Mucosa of stomach (tissue), 1 donor: Measurements from ENCODE around the gene CDC25A.
A peak's percentile ranks its signal among the peaks of the same experiment; 100 is the strongest.

ENCODE experiments used
- H3K27me3 ChIP-seq: one replicate; pipeline ENCODE4 v1.7.0; 2013; ENCODE audit warnings: mild to moderate bottlenecking, low read length; ENCODE audit not compliant: control insufficient read depth, insufficient read depth
- H3K36me3 ChIP-seq: one replicate; pipeline ENCODE4 v1.7.0; 2013; ENCODE audit warnings: low read length; ENCODE audit not compliant: control insufficient read depth, insufficient read depth
- H3K4me1 ChIP-seq: one replicate; pipeline ENCODE4 v1.7.0; 2013; ENCODE audit warnings: mild to moderate bottlenecking, low read length; ENCODE audit not compliant: control insufficient read depth, insufficient read depth
- H3K4me3 ChIP-seq: one replicate; pipeline ENCODE4 v1.7.0; 2013; ENCODE audit warnings: low read length
- H3K9ac ChIP-seq: one replicate; pipeline ENCODE4 v1.7.0; 2013; ENCODE audit warnings: mild to moderate bottlenecking, low read length, moderate library complexity
- H3K9me3 ChIP-seq: one replicate; pipeline ENCODE4 v1.7.0; 2013; ENCODE audit warnings: mild to moderate bottlenecking, low read length, moderate library complexity; ENCODE audit not compliant: control insufficient read depth
- donor health status: Pancreatic carcinoma.

CDC25A gene

DNA sequence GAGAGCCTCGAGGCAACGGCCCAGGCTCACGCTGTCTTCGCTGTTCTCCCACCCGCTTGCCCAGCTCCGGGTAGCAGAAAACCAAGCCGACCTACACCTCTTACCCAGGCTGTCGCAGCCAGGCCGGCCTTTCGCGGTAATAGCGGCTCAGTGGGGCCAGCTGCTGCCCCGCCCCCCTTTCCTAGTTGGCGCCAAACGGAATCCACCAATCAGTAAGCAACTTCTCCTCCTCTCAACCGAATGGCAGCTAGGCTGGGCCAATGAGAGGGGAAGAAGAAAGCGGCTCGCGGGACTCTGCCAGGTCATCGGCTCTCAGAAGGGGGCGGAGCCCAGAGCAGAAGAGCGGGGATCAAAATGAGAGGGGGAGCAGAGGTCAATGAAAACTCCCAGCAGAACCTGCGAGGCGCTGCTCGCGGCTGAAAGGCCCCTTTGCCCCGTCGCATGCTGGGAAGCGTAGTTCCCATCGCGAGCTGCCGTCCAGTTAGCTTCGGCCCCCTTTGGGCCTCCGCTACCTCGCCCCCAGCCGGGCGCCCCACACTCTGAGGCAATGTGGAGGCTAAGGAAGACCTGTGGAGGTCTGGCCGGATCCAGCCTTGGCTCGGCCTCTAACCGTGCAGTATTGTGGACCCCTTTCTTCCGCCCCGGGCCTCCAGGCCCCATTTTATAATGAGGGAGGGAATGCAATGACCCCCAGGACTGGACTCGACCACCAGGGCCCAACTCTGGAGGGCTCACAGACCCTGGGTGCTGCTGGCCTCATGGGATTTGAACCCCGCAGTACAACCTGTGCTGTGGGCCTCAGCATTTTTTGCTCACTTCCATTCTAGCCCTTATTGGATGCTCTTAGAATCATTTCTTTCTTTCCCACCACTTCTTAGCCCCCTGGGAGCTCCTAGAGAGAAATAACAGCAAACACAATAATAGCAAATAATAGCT is at the start of gene CDC25A:
CDC25A (minus strand) TSS at position 152 of the 936 bp plus-strand sequence. CDS start 470 bp downstream, outside the sequence.
- H3K4me3 ChIP-seq: peak within 1 kb of the TSS; percentile 63
- H3K9ac ChIP-seq: peak within 1 kb of the TSS; percentile 60
- no peaks in the 10 kb centered on the region for H3K27me3 ChIP-seq
- no peaks in the 10 kb centered on the region for H3K36me3 ChIP-seq
- H3K9me3 ChIP-seq: no peaks in the 10 kb centered on the region
- peaks cover 9% of the 10 kb centered on the region for H3K4me1 ChIP-seq

DNA sequence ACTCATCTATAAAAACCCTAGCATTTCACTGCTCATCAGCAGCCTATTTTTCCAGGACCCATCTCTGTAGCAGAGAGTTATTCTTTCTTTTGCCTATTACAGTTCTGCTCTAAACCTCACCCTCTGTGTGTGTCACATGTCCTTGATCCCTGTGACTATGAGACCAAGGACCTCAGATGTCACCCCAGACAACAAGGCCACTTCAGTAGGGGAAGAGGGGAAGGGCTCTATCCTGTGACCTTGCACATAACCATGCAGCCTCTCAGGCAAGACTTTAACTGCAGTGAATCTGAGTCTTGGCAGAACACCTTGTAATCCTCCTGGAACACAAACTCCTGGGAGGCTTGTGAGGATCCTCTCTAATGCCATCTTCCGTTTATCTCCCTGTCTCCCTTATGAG is 48.3 kb upstream of the CDC25A start:
- Histone ChIP-seq H3K4me1 (peaks cover 11% of the 10 kb centered on the region), H3K4me3 (no peak overlapping the region), H3K9me3 (no peaks in the 10 kb centered on the region), H3K9ac (no peak overlapping the region), H3K27me3 (no peaks in the 10 kb centered on the region), H3K36me3 (no peaks in the 10 kb centered on the region)

DNA sequence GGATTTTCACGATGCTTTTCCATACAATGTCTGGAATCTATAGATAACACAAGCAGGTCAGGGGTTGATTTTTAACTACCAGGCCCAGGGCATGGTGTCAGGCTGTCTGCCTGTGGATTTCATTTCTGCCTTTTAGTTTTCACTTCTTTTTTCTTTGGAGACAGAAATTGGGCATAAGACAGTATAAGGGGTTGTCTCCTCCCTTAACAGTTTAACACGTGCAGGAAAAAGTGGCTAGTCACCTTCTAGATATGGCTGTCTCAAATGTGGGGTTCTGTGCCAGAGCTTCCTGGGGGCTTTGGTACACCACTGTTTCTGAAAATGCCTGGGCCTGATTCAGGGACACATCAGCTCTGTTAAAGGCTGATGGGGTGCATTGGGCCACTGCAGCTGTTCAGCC is 45.3 kb upstream of the CDC25A start:
- peaks cover 11% of the 10 kb centered on the region for H3K4me1 ChIP-seq
- H3K27me3 ChIP-seq: no peaks in the 10 kb centered on the region
- no peak overlapping the region for H3K9ac ChIP-seq
- no peaks in the 10 kb centered on the region for H3K36me3 ChIP-seq
- no peaks in the 10 kb centered on the region for H3K9me3 ChIP-seq
- H3K4me3 ChIP-seq: no peak overlapping the region

DNA sequence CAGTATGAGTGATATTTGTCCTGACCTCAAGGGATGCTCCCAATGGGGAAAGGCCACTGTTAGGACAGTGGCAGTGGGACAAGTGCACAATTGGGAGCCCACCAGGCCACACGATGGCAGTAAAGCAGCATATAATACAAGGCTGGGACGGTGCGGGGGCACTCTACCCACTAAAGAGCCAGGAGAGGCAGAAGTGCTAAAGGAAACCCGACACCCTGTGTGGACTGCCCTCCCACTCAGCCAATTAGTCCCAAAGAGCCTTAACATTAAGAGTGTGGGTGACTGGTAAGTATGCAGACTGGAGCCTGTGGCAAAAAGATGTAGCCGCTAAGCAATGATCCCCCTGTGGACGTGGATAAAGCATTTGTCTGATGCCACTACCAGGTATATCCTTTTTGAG is 44.5 kb upstream of the CDC25A start:
- Histone ChIP-seq H3K36me3 (no peaks in the 10 kb centered on the region), H3K9me3 (no peaks in the 10 kb centered on the region), H3K27me3 (no peaks in the 10 kb centered on the region), H3K9ac (peak overlapping the region; percentile 48), H3K4me3 (peak overlapping the region; percentile 9), H3K4me1 (peaks cover 11% of the 10 kb centered on the region)

DNA sequence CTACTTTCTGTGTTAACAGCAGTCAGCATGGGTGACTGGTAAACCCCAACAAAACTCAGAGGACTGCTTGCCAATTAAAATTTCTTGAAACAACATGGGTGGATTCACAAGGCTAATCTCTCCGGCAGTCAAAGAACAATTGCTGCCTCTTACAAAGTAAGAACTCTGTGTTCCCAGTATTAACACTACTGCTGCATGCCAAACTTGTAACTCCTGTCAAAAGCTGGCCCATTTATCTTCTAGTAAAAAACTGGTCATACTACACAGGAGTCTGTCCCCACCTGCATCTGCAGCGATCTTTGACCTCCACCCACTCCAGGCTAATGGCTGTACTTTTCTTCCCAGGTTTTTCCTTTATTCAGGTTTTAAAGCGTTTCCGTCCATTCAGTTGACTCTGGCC is 44.0 kb upstream of the CDC25A start:
- H3K9ac ChIP-seq: peak overlapping the region; percentile 48
- no peaks in the 10 kb centered on the region for H3K9me3 ChIP-seq
- no peaks in the 10 kb centered on the region for H3K36me3 ChIP-seq
- H3K4me3 ChIP-seq: peak overlapping the region; percentile 9
- peaks cover 11% of the 10 kb centered on the region for H3K4me1 ChIP-seq
- H3K27me3 ChIP-seq: no peaks in the 10 kb centered on the region

DNA sequence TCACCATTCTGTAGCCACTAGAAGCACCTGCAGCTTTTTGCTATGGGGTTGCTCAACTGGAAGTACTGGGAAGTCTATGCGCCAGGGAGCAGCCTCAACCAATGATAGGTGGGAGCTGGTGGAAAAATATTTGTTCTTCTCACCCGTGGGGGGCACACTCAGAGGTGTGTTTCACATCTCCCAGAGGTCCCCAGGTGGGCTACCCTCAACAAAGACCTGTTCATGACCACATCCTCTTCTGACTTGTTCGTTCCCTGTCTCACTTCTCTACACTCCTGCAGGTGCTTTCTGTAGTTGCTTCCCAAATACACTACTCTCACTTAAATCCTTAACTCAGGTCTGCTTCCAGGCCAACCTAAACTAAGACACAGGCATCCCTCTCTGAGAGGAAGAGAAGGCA is 38.7 kb upstream of the CDC25A start:
- Histone ChIP-seq H3K9ac (no peak overlapping the region), H3K27me3 (no peaks in the 10 kb centered on the region), H3K9me3 (no peaks in the 10 kb centered on the region), H3K4me1 (no peaks in the 10 kb centered on the region), H3K4me3 (no peak overlapping the region), H3K36me3 (no peaks in the 10 kb centered on the region)

DNA sequence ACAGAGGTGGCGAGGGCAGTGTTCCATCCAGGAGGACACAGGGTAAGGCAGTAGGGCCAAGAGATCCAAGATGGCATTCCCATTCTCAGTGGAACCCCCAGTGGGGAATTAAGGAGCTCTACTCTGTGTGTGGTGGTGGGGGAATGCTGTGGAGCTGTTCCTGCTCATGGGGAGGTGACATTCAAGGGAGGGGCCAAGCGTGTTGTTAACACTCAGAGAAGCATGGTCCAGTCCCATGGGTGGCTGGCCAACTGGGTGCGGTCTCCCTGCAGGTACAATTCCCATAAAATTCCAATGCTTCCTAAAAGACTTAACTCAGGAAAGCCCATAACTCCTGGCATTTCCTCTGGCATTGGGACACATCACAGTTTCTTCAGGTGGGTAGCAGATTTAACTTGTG is 37.4 kb upstream of the CDC25A start:
- no peak overlapping the region for H3K9ac ChIP-seq
- no peaks in the 10 kb centered on the region for H3K4me1 ChIP-seq
- H3K36me3 ChIP-seq: no peaks in the 10 kb centered on the region
- H3K4me3 ChIP-seq: no peak overlapping the region
- H3K27me3 ChIP-seq: no peaks in the 10 kb centered on the region
- H3K9me3 ChIP-seq: no peaks in the 10 kb centered on the region

DNA sequence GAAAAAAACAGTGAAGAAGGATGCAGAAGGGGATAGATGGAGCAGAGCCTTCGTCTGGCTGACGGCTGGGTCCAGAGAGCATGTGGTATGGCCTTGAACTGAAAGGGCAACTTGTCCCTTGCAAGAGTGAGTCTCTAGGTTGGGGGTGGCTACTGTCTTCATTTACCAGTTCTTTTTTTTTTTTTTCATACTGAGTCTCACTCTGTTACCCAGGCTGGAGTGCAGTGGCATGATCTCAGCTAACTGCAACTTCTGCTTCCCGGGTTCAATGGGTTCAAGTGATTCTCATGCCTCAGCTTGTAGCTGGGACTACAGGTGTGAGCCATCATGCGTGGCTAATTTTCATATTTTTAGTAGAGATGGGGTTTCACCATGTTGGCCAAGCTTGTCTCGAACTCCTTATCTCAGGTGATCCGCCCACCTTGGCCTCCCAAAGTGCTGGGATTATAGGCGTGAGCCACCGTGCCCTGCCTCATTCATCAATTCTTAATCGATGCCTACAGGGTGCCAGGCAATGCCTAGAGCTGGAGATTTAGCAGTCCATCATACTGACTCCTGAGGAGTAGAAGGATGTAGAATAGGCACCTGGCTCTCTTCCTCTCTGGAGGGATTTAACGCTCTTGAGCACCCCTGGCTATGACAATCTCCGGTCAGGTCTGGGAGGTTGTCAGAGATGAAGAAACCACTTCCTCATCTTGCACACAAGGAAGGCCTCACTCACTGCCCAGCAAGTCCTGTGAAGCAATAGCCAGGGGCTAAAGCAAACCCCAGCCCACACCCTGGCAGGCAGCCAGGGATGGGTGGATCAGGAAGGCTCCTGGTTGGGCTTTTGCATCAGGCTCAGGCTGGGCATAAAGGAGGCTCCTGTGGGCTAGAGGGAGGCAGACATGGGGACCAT is 34.6 kb upstream of the CDC25A start, which contains the start of gene CAMP:
CAMP (plus strand) TSS at position 880 of the 898 bp plus-strand sequence; CDS start at position 897, 17 bp downstream.
- Histone ChIP-seq H3K36me3 (no peaks in the 10 kb centered on the region), H3K4me1 (no peaks in the 10 kb centered on the region), H3K27me3 (no peaks in the 10 kb centered on the region), H3K4me3 (no peak within 1 kb of the TSS), H3K9me3 (no peaks in the 10 kb centered on the region), H3K9ac (no peak within 1 kb of the TSS)

DNA sequence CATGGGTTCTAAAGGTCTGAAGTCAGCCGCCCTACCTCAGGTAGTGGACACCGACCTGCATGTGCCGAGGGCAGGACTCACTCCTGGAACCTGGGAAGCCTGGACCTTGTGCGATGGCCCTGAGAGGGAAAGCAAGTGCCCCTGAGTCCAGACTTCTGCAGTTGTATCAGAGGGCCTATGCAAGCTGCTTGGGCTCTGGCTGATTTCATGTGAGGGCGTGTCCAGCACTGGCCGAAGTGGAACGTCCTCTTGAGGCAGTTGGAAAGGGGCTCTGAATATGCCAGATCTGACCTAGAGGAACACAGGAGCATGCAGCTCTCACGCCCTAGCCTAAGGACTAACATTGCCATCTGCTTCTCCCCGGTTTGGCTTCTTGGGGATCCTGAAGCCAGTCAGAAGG is 32.5 kb upstream of the CDC25A start:
- H3K9ac ChIP-seq: no peak overlapping the region
- no peaks in the 10 kb centered on the region for H3K36me3 ChIP-seq
- H3K4me3 ChIP-seq: no peak overlapping the region
- H3K4me1 ChIP-seq: peaks cover under 1% of the 10 kb centered on the region
- H3K9me3 ChIP-seq: no peaks in the 10 kb centered on the region
- H3K27me3 ChIP-seq: no peaks in the 10 kb centered on the region

DNA sequence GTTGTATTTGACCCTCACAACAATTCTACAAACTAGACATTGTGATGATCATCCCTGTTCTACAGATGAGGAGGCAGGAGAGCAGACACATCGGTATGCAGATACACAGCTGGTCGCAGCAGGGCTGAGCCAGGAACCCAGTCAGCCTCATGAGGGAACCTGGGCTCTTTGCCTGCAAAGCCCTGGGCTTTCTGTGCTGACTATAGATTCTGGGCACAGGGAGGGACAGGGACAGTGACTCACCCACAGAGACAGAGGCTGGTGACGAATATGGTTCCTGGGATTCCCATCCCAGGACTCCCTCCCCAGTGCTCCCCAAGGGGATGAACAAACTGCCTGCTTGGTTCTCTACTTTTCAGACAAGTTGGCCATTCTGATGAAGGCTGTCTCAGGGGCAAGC is 31.3 kb upstream of the CDC25A start:
- H3K36me3 ChIP-seq: no peaks in the 10 kb centered on the region
- no peak overlapping the region for H3K4me3 ChIP-seq
- H3K9me3 ChIP-seq: no peaks in the 10 kb centered on the region
- H3K9ac ChIP-seq: no peak overlapping the region
- H3K4me1 ChIP-seq: peaks cover 10% of the 10 kb centered on the region
- no peaks in the 10 kb centered on the region for H3K27me3 ChIP-seq

DNA sequence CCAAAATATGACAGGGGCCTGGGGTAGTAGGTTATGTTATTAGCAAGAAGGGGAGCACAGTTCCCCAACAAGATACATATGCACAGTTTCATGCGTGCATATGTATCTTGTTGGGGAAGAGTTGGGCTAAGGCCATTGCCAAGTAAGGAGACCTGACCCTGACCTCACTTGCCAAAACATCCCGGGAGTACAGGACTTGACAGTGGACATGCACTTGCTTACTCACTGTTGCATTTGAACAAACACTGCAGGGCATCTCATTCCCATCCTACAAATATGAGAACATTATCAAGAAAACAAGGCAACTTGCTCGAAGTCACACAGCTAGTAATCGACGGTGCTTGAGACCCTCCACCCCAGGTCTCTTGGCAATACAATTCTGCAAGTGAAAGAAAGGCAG is 30.3 kb upstream of the CDC25A start:
- Histone ChIP-seq H3K4me1 (peaks cover 10% of the 10 kb centered on the region), H3K27me3 (no peaks in the 10 kb centered on the region), H3K9me3 (no peaks in the 10 kb centered on the region), H3K9ac (no peak overlapping the region), H3K36me3 (no peaks in the 10 kb centered on the region), H3K4me3 (no peak overlapping the region)

DNA sequence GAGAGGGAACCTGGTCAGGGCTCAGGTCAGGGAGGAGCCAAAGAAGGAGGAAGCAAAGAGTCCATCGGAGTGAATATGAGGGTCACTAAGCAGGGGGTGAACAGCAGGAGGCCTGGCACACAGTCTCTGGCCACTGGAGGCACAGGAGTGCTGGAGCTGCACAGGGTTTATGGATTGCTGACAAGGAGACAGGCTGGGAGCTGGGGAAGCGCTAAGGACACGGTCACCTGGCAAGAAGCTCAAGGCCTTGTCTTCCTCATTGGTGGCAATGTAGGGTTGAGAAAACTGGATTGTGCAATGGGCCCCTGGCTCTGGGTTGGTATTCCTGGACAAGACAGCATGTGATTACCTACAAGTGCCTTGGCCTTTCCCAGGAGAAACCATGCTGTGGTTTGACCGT is 29.2 kb upstream of the CDC25A start:
- Histone ChIP-seq H3K27me3 (no peaks in the 10 kb centered on the region), H3K9ac (no peak overlapping the region), H3K9me3 (no peaks in the 10 kb centered on the region), H3K4me3 (no peak overlapping the region), H3K36me3 (no peaks in the 10 kb centered on the region), H3K4me1 (peaks cover 10% of the 10 kb centered on the region)
